Hypothalamus (tissue), 51 donors: ENCODE data around the gene POC1B.

Experiments used
- DNase-seq, 51 donors: peaks; one replicate each; lab custom pipeline; 2025; lab: John Stamatoyannopoulos, UW

The POC1B gene

GRCh38 chr12:89497467-89497866 lies 28.4 kb downstream of the POC1B start:
- DNase-seq: no peak

- DNase-seq: no peak
Observed at GRCh38 chr12:89497005-89497404, 28.8 kb downstream of the POC1B start.

- DNase-seq: peak in 1 of 51 donors; percentile 48
Observed at GRCh38 chr12:89494411-89495231, 31.2 kb downstream of the POC1B start.

GRCh38 chr12:89493670-89494302 lies 32.1 kb downstream of the POC1B start:
- DNase-seq: no peak

GRCh38 chr12:89492883-89493282 lies 33.0 kb downstream of the POC1B start:
- DNase-seq: no peak

GRCh38 chr12:89490922-89491321 lies 34.9 kb downstream of the POC1B start:
- no peak for DNase-seq

- no peak for DNase-seq
Observed at GRCh38 chr12:89486264-89486663, 39.6 kb downstream of the POC1B start.

GRCh38 chr12:89484470-89484869 lies 41.4 kb downstream of the POC1B start:
- no peak for DNase-seq

GRCh38 chr12:89481213-89481914 lies 44.5 kb downstream of the POC1B start:
- DNase-seq: peak in 16 of 51 donors; percentile 3 to 66 (median 24)

GRCh38 chr12:89479982-89480381 lies 45.9 kb downstream of the POC1B start:
- no peak for DNase-seq

GRCh38 chr12:89477633-89478279 lies 48.1 kb downstream of the POC1B start:
- no peak for DNase-seq

- DNase-seq: no peak
Observed at GRCh38 chr12:89476904-89477595, 48.8 kb downstream of the POC1B start.

GRCh38 chr12:89476232-89476631 lies 49.6 kb downstream of the POC1B start:
- no peak for DNase-seq

- no peak for DNase-seq
Observed at GRCh38 chr12:89475203-89475990, 50.5 kb downstream of the POC1B start.

- no peak for DNase-seq
Observed at GRCh38 chr12:89474615-89475014, 51.2 kb downstream of the POC1B start.

GRCh38 chr12:89472508-89472907 lies 53.3 kb downstream of the POC1B start:
- DNase-seq: peak in 2 of 51 donors; percentile 19 to 31

GRCh38 chr12:89470741-89471509 lies 54.9 kb downstream of the POC1B start:
- DNase-seq: peak in 3 of 51 donors; percentile 9 to 65 (median 20)

- DNase-seq: no peak
Observed at GRCh38 chr12:89469361-89469760, 56.5 kb downstream of the POC1B start.
